TTC549 (cell line): ENCODE data around the gene ENTPD8.
"Not testable (repeated sequence)": the region's sequence is repeated elsewhere in the genome, so short reads cannot be mapped to it uniquely, and the experiment has no call there.

Experiments used
- FAIRE-seq: peaks from 2 replicates; lab custom pipeline; 2012; peaks lifted over from hg19 to GRCh38; lab: Jason Lieb, UNC

Gene ENTPD8

GRCh38 chr9:137393176-137394150, 47.7 kb downstream of the ENTPD8 start:
- FAIRE-seq, result no peak

GRCh38 chr9:137392232-137393007, 48.7 kb downstream of the ENTPD8 start:
- FAIRE-seq, result no peak

- no peak for FAIRE-seq
Observed at GRCh38 chr9:137391411-137391754, 49.8 kb downstream of the ENTPD8 start.

GRCh38 chr9:137390553-137391410, 50.4 kb downstream of the ENTPD8 start:
- FAIRE-seq, result no peak

- FAIRE-seq, result no peak
Observed at GRCh38 chr9:137389428-137389746, 51.8 kb downstream of the ENTPD8 start.

GRCh38 chr9:137388589-137389427, 52.3 kb downstream of the ENTPD8 start:
- FAIRE-seq, result no peak

- FAIRE-seq, result no peak
Observed at GRCh38 chr9:137387891-137388560, 53.1 kb downstream of the ENTPD8 start.

- no peak for FAIRE-seq
Observed at GRCh38 chr9:137387114-137387890, 53.9 kb downstream of the ENTPD8 start.

- FAIRE-seq, result not testable (repeated sequence)
Observed at GRCh38 chr9:137386507-137387113, 54.5 kb downstream of the ENTPD8 start.

GRCh38 chr9:137385061-137385655, 56.0 kb downstream of the ENTPD8 start:
- no peak for FAIRE-seq
